ENCODE data around the gene AFMID.

AFMID gene

DNA sequence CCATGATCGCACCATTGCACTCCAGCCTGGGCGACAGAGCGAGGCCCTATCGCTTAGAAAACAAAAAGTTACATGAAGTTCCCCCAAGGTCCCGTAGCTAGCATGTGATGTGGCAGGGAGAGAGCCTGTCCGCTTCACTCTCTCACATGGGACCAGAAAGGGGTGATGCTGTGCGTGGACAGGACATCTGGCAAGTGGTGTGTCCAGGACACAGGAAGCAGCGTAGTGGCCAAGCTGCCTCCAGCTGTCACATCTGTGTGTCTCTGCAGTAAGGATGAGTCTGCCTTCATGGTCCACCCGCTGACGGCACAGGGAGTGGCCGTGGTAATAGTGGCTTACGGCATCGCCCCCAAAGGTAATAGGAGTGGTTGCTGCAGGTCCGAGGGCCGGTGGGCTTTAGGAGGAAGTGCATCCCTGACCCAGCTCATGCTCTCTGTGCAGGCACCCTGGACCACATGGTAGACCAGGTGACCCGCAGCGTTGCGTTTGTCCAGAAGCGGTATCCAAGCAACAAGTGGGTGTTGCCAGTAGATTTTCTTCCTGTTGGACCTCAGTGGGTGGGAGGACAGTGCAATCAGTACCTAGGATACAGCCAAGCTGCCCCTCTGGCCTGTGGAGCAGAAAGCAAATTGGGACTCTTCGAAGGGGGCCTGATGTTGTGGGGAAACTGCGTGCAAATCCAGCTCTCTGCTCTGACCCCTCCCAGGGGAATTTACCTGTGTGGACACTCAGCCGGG, 17.4 kb downstream of the AFMID start:
- POLR2A ChIA-PET = interaction anchor here (1.2 to 1.4 kb wide), 2 partner anchors 11 to 30 kb away, joined by 3 to 5 read pairs; no protein-coding TSS in a partner anchor
- TF ChIP-seq ZNF596 (tag by site-specific recombination; IDR thresholded peaks at IDR 0.05) (no peak), SCRT1 (tag by site-specific recombination; IDR thresholded peaks at IDR 0.05; ENCODE audit: borderline replicate concordance) (peak; percentile 58; the same call in 1 of the 2 replicates), ZNF394 (tag by site-specific recombination; IDR thresholded peaks at IDR 0.05; ENCODE audit: borderline replicate concordance) (no peak), ZXDB (tag by site-specific recombination; IDR thresholded peaks at IDR 0.05) (no peak), GLI2 (tag by site-specific recombination; IDR thresholded peaks at IDR 0.05; ENCODE audit: borderline replicate concordance, low read depth) (no peak), SCRT2 (tag by site-specific recombination; IDR thresholded peaks at IDR 0.05) (peak; percentile 93)
- Histone ChIP-seq H3K9me3 (ENCODE audit: control insufficient read depth, insufficient read depth, low read depth, low read length) (no peaks in the 10 kb centered on the region), H3K4me1 (ENCODE audit: control insufficient read depth, insufficient read depth, low read length) (no peaks in the 10 kb centered on the region), H3K4me3 (ENCODE audit: low read depth, low read length) (no peak overlapping the region), H3K36me3 (ENCODE audit: control insufficient read depth in 2 of 2, insufficient read depth in 1 of 2, low read length in 2 of 2) (peaks cover 0 to 41% of the 10 kb centered on the region in 2 experiments; a peak in 2 of 3 replicates), H3K27ac (ENCODE audit: extremely low read depth, low read depth, low read length) (no peak overlapping the region)
- CTCF ChIA-PET = interaction anchor here (1.4 kb wide), 1 partner anchor 44 kb away, joined by 4 read pairs; no protein-coding TSS in a partner anchor

DNA sequence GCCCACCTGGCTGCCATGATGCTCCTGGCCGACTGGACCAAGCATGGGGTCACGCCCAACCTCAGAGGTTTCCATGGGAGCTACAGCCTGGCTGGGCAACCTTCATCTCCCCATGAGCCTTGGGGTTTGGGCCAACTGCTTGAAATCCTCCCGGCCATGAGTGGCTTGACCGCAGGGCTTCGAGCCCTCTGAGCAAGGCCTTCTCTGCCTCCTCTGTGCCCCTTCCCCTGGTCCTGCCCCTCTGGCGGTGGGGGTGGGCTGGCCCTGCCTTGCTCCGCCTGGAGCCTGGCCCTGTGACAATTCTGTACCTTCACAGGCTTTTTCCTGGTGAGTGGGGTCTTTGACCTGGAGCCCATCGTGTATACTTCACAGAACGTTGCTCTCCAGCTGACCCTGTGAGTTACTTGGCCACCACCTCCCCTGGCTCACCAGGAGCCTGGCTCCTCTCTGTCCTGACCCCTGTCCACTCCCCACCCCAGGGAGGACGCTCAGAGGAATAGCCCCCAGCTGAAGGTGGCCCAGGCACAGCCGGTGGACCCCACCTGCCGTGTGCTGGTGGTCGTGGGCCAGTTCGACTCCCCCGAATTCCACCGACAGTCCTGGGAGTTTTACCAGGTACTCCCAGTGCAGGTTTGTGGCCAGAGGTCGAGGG, 18.1 kb downstream of the AFMID start:
- Histone ChIP-seq H3K9me3 (ENCODE audit: control insufficient read depth, insufficient read depth, low read depth, low read length) (no peaks in the 10 kb centered on the region), H3K36me3 (ENCODE audit: control insufficient read depth in 2 of 2, insufficient read depth in 1 of 2, low read length in 2 of 2) (peaks cover 0 to 41% of the 10 kb centered on the region in 2 experiments; a peak in 2 of 3 replicates), H3K4me3 (ENCODE audit: low read depth, low read length) (no peak overlapping the region), H3K4me1 (ENCODE audit: control insufficient read depth, insufficient read depth, low read length) (no peaks in the 10 kb centered on the region), H3K27ac (ENCODE audit: extremely low read depth, low read depth, low read length) (no peak overlapping the region)
- POLR2A ChIA-PET = interaction anchor here (1.2 kb wide), 1 partner anchor 31 kb away, joined by 3 read pairs; no protein-coding TSS in a partner anchor
- CTCF ChIA-PET = interaction anchor here (0.6 kb wide), 1 partner anchor 90 kb away, joined by 3 read pairs; no protein-coding TSS in a partner anchor
- TF ChIP-seq REPIN1 (tag by site-specific recombination; IDR thresholded peaks at IDR 0.05; ENCODE audit: low read depth) (no peak), ZNF223 (tag by site-specific recombination; IDR thresholded peaks at IDR 0.05) (no peak), ZNF626 (tag by site-specific recombination; IDR thresholded peaks at IDR 0.05) (no peak), ZNF585B (tag by site-specific recombination; IDR thresholded peaks at IDR 0.05) (no peak), ZNF426 (tag by site-specific recombination; IDR thresholded peaks at IDR 0.05) (no peak), SP7 (tag by site-specific recombination; IDR thresholded peaks at IDR 0.05) (no peak), ZNF423 (tag by site-specific recombination; IDR thresholded peaks at IDR 0.05) (no peak), ZBTB20 (tag by site-specific recombination; IDR thresholded peaks at IDR 0.05) (no peak), ZNF610 (tag by site-specific recombination; IDR thresholded peaks at IDR 0.05; ENCODE audit: borderline replicate concordance) (no peak), MEIS1 (CRISPR knock-in tag; IDR thresholded peaks at IDR 0.05; ENCODE audit: borderline replicate concordance) (no peak), IKZF3 (tag by site-specific recombination; IDR thresholded peaks at IDR 0.05) (no peak), ZNF335 (tag by site-specific recombination; conservative IDR thresholded peaks at IDR 0.05) (no peak), ZNF184 (tag by site-specific recombination; IDR thresholded peaks at IDR 0.05) (no peak)
- TF ChIP-seq, protein P1, sequence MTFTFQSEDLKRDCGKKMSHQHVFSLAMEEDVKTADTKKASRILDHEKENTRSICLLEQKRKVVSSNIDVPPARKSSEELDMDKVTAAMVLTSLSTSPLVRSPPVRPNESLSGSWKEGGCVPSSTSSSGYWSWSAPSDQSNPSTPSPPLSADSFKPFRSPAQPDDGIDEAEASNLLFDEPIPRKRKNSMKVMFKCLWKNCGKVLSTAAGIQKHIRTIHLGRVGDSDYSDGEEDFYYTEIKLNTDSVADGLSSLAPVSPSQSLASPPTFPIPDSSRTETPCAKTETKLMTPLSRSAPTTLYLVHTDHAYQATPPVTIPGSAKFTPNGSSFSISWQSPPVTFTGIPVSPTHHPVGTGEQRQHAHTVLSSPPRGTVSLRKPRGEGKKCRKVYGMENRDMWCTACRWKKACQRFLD (tag by site-specific recombination; IDR thresholded peaks at IDR 0.05) = no peak
- TF ChIP-seq, protein P2, sequence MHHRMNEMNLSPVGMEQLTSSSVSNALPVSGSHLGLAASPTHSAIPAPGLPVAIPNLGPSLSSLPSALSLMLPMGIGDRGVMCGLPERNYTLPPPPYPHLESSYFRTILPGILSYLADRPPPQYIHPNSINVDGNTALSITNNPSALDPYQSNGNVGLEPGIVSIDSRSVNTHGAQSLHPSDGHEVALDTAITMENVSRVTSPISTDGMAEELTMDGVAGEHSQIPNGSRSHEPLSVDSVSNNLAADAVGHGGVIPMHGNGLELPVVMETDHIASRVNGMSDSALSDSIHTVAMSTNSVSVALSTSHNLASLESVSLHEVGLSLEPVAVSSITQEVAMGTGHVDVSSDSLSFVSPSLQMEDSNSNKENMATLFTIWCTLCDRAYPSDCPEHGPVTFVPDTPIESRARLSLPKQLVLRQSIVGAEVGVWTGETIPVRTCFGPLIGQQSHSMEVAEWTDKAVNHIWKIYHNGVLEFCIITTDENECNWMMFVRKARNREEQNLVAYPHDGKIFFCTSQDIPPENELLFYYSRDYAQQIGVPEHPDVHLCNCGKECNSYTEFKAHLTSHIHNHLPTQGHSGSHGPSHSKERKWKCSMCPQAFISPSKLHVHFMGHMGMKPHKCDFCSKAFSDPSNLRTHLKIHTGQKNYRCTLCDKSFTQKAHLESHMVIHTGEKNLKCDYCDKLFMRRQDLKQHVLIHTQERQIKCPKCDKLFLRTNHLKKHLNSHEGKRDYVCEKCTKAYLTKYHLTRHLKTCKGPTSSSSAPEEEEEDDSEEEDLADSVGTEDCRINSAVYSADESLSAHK (tag by site-specific recombination; IDR thresholded peaks at IDR 0.05) = no peak
- TF ChIP-seq, protein P3, sequence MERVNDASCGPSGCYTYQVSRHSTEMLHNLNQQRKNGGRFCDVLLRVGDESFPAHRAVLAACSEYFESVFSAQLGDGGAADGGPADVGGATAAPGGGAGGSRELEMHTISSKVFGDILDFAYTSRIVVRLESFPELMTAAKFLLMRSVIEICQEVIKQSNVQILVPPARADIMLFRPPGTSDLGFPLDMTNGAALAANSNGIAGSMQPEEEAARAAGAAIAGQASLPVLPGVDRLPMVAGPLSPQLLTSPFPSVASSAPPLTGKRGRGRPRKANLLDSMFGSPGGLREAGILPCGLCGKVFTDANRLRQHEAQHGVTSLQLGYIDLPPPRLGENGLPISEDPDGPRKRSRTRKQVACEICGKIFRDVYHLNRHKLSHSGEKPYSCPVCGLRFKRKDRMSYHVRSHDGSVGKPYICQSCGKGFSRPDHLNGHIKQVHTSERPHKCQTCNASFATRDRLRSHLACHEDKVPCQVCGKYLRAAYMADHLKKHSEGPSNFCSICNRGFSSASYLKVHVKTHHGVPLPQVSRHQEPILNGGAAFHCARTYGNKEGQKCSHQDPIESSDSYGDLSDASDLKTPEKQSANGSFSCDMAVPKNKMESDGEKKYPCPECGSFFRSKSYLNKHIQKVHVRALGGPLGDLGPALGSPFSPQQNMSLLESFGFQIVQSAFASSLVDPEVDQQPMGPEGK (tag by site-specific recombination; IDR thresholded peaks at IDR 0.05) = no peak
- TF ChIP-seq, protein P4, sequence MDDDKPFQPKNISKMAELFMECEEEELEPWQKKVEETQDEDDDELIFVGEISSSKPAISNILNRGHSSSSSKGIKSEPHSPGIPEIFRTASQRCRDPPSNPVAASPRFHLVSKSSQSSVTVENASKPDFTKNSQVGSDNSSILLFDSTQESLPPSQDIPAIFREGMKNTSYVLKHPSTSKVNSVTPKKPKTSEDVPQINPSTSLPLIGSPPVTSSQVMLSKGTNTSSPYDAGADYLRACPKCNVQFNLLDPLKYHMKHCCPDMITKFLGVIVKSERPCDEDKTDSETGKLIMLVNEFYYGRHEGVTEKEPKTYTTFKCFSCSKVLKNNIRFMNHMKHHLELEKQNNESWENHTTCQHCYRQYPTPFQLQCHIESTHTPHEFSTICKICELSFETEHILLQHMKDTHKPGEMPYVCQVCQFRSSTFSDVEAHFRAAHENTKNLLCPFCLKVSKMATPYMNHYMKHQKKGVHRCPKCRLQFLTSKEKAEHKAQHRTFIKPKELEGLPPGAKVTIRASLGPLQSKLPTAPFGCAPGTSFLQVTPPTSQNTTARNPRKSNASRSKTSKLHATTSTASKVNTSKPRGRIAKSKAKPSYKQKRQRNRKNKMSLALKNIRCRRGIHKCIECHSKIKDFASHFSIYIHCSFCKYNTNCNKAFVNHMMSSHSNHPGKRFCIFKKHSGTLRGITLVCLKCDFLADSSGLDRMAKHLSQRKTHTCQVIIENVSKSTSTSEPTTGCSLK (tag by site-specific recombination; IDR thresholded peaks at IDR 0.05) = no peak
- TF ChIP-seq, protein P5, sequence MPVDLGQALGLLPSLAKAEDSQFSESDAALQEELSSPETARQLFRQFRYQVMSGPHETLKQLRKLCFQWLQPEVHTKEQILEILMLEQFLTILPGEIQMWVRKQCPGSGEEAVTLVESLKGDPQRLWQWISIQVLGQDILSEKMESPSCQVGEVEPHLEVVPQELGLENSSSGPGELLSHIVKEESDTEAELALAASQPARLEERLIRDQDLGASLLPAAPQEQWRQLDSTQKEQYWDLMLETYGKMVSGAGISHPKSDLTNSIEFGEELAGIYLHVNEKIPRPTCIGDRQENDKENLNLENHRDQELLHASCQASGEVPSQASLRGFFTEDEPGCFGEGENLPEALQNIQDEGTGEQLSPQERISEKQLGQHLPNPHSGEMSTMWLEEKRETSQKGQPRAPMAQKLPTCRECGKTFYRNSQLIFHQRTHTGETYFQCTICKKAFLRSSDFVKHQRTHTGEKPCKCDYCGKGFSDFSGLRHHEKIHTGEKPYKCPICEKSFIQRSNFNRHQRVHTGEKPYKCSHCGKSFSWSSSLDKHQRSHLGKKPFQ (tag by site-specific recombination; IDR thresholded peaks at IDR 0.05) = no peak
